Choroid plexus epithelial cell (primary cell): ENCODE data around the gene NAGLU.

ENCODE experiments used
- DNase-seq: peaks from one replicate; pipeline ENCODE4 v3.0.0-alpha.2; 2010; ENCODE audit warnings: low read depth
- H3K4me3 ChIP-seq: 2 replicates; pipeline ENCODE4 v1.5.1; 2011; ENCODE audit warnings: low read depth, mild to moderate bottlenecking, control low read depth, low read length, moderate library complexity
- TF ChIP-seq, protein P1 (sequence below): conservative IDR thresholded peaks from 2 replicates; pipeline ENCODE4 v1.5.1; 2011; ENCODE audit warnings: low read depth, mild to moderate bottlenecking, control low read depth, inconsistent platforms, low read length, moderate library complexity

Gene NAGLU

GRCh38 chr17:42507671-42508070, 28.4 kb upstream of the NAGLU start:
- no peak overlapping the region for H3K4me3 ChIP-seq
- TF ChIP-seq, protein P1, sequence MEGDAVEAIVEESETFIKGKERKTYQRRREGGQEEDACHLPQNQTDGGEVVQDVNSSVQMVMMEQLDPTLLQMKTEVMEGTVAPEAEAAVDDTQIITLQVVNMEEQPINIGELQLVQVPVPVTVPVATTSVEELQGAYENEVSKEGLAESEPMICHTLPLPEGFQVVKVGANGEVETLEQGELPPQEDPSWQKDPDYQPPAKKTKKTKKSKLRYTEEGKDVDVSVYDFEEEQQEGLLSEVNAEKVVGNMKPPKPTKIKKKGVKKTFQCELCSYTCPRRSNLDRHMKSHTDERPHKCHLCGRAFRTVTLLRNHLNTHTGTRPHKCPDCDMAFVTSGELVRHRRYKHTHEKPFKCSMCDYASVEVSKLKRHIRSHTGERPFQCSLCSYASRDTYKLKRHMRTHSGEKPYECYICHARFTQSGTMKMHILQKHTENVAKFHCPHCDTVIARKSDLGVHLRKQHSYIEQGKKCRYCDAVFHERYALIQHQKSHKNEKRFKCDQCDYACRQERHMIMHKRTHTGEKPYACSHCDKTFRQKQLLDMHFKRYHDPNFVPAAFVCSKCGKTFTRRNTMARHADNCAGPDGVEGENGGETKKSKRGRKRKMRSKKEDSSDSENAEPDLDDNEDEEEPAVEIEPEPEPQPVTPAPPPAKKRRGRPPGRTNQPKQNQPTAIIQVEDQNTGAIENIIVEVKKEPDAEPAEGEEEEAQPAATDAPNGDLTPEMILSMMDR, result no peak
- no peak for DNase-seq

- H3K4me3 ChIP-seq, result no peak overlapping the region
- TF ChIP-seq, protein P1, result no peak
- no peak for DNase-seq
These were observed 27.4 kb upstream of the NAGLU start for GRCh38 chr17:42508426-42509165.

DNA sequence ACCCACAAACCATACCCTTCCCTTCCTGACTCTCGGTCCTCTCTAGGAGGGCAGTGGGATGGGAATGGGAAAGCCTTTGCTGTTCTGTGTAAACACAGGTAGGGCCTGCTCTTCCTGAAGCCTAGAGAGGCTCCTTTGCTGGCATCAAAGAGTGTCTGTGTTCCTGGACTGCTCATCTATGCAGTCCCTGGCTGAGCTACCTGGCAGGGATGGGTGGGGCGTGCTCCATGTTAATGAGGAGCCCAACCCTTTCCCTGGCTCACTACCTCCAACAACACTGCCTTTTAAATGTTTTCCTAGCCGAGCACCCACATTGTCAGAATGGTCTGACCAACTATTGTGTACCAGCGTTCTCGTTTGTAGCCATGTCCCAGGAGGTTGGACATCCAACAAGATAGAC, 26.6 kb upstream of the NAGLU start:
- TF ChIP-seq, protein P1, result no peak
- H3K4me3 ChIP-seq, result no peak overlapping the region
- DNase-seq, result no peak

DNA sequence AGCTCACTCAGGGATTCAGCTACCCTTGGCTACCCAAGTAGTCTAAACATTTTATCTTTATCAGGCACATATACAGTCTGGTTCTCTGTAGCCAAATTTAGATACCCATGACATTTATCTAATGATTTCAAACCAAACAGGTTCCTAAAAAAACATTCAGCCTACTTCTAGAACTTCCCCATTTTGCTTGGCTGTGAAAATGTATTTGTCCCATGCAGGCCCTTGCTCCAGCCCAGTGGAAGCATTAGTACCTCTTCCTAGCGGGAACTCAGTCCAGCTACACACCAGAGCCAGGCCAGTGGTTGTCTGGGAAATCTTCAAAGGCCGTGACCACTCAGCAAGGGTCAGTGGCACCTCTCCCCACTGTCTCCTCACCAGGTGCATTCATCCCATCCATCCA, 26.2 kb upstream of the NAGLU start:
- DNase-seq, result no peak
- TF ChIP-seq, protein P1, result no peak
- H3K4me3 ChIP-seq, result no peak overlapping the region

- TF ChIP-seq, protein P1, result no peak
- H3K4me3 ChIP-seq, result no peak overlapping the region
- DNase-seq, result no peak
These were observed 23.8 kb upstream of the NAGLU start for GRCh38 chr17:42512246-42512645.

GRCh38 chr17:42512733-42513251, 23.2 kb upstream of the NAGLU start:
- TF ChIP-seq, protein P1, result no peak
- DNase-seq, result peak; percentile 38
- H3K4me3 ChIP-seq, result no peak overlapping the region

GRCh38 chr17:42513686-42514085, 22.4 kb upstream of the NAGLU start:
- no peak overlapping the region for H3K4me3 ChIP-seq
- TF ChIP-seq, protein P1, result no peak
- DNase-seq, result no peak
